ENCODE results near the gene ZNF334.

DNA sequence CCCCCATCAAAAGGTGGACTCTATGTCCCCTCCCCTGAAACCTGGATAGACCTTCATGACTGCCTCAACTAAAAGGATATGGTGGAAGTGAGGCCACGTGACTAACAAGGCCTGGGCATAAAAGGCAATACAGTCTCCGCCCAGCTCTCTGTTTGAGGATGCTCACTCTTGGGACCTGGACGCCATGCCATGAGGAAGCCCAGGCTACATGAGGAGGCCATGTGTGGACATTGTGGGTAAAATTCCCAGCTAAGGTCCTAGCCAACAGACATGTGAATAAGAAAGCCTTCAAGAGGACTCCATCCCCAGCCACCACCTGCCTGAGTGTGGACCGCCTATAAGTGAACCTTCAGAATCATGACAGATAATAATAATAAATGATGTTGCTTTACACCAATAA, 7.2 kb upstream of the ZNF334 start:
- TF ChIP-seq CEBPB (IDR thresholded peaks at IDR 0.05; ENCODE audit: low read depth, low read length): no peak
- no peak for TF ChIP-seq RFX5 (IDR thresholded peaks at IDR 0.05; ENCODE audit: low read depth, low read length)
- TF ChIP-seq, protein P1, sequence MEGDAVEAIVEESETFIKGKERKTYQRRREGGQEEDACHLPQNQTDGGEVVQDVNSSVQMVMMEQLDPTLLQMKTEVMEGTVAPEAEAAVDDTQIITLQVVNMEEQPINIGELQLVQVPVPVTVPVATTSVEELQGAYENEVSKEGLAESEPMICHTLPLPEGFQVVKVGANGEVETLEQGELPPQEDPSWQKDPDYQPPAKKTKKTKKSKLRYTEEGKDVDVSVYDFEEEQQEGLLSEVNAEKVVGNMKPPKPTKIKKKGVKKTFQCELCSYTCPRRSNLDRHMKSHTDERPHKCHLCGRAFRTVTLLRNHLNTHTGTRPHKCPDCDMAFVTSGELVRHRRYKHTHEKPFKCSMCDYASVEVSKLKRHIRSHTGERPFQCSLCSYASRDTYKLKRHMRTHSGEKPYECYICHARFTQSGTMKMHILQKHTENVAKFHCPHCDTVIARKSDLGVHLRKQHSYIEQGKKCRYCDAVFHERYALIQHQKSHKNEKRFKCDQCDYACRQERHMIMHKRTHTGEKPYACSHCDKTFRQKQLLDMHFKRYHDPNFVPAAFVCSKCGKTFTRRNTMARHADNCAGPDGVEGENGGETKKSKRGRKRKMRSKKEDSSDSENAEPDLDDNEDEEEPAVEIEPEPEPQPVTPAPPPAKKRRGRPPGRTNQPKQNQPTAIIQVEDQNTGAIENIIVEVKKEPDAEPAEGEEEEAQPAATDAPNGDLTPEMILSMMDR (conservative IDR thresholded peaks at IDR 0.05; ENCODE audit: low read depth, low read length): no peak
- TF ChIP-seq POLR2A (IDR thresholded peaks at IDR 0.05; ENCODE audit: low read depth, low read length): no peak
- no peak for TF ChIP-seq USF2 (IDR thresholded peaks at IDR 0.05; ENCODE audit: low read depth, low read length)
- TF ChIP-seq RCOR1 (IDR thresholded peaks at IDR 0.05; ENCODE audit: insufficient replicate concordance, low read length): no peak
- TF ChIP-seq BHLHE40 (IDR thresholded peaks at IDR 0.05; ENCODE audit: low read depth, low read length): no peak
- no peak for TF ChIP-seq MAZ (IDR thresholded peaks at IDR 0.05; ENCODE audit: borderline replicate concordance, low read depth, low read length)
- no peak for TF ChIP-seq MAFK (IDR thresholded peaks at IDR 0.05; ENCODE audit: low read depth, low read length)
- no peak for TF ChIP-seq MXI1 (IDR thresholded peaks at IDR 0.05; ENCODE audit: borderline replicate concordance, low read depth, low read length)
- no peak for TF ChIP-seq RAD21 (IDR thresholded peaks at IDR 0.05; ENCODE audit: low read length)
- no peak for TF ChIP-seq NFE2L2 (IDR thresholded peaks at IDR 0.05; ENCODE audit: low read depth, low read length)
- TF ChIP-seq SMC3 (IDR thresholded peaks at IDR 0.05; ENCODE audit: low read depth, low read length): no peak
